Right lobe of liver (tissue), 6 donors: ENCODE results near the gene TECPR1. TPM values are rescaled to one million over a fixed set of nuclear protein-coding genes. Genes with fewer than 3 reads are reported as not detected.

Experiments
- ATAC-seq, 4 donors: fragments of 200-7000 bp; cut with Tn5 transposase; one replicate each; pipeline ENCODE4 v1.9.1; 2020; ENCODE audit warnings: mild to moderate bottlenecking in 4 of 4, moderate library complexity in 4 of 4
- DNase-seq, 3 donors: peaks; one replicate each; pipeline ENCODE4 v3.0.0-alpha.2; 2020
- H3K27ac ChIP-seq, 3 donors: fragments of 200-600 bp; one replicate each; pipeline ENCODE4 v1.8.0; 2022
- H3K27me3 ChIP-seq, 2 donors: fragments of 200-600 bp; one replicate each; pipeline ENCODE4 v1.8.0; 2022
- H3K36me3 ChIP-seq, 4 donors: fragments of 200-600 bp; sonication (generic) in 1 of 4; one replicate each; pipeline versions ENCODE4 v1.5.1 to v1.8.0; 2017 to 2022; ENCODE audit warnings: control low read depth in 1 of 4
- H3K4me1 ChIP-seq, 4 donors: fragments of 200-600 bp; sonication (generic) in 1 of 4; one replicate each; pipeline versions ENCODE4 v1.5.1 to v1.8.0; 2017 to 2022; ENCODE audit warnings: control low read depth in 1 of 4
- H3K4me3 ChIP-seq, 3 donors: fragments of 200-600 bp; one replicate each; pipeline ENCODE4 v1.8.0; 2022
- H3K9me3 ChIP-seq, 4 donors: fragments of 200-600 bp; sonication (generic) in 1 of 4; one replicate each; pipeline versions ENCODE4 v1.5.1 to v1.8.0; 2017 to 2022; ENCODE audit warnings: control low read depth in 1 of 4
- POLR2A ChIP-seq: fragments of 450-650 bp; IDR thresholded peaks from one replicate; pipeline ENCODE4 v1.6.1; 2017; ENCODE audit warnings: antibody characterized with exemption, mild to moderate bottlenecking
- WGBS: methylation state at CpG from one replicate; pipeline ENCODE4 v1.1.6; 2018; ENCODE audit warnings: low coverage, low lambda C conversion rate; ENCODE audit not compliant: insufficient coverage; ENCODE audit errors: missing lambda C conversion rate; 5-methylcytosine and 5-hydroxymethylcytosine counted together
- intact Hi-C, 2 donors: fragments of 100-400 bp; cut with DNase I; formaldehyde crosslinking; loops; one replicate each; pipeline versions ENCODE4 v1.11.2 to v1.14.1; 2022
- total RNA-seq, 6 experiments: library from RNA; depleted of rRNA in 2 of 6; stranded (reverse); fragments of >200 nt in 2 of 6; fragmentation: NEBNext Ultra II Directional in 3 of 6; extraction: Animal tissue kit (Norgen Biotek cat#: 25700) in 3 of 6; gene quantifications; one replicate each; pipeline versions ENCODE4 v1.1.0 to v1.2.4, GENCODE V29; 2016 to 2023
- TF ChIP-seq, protein P1 (sequence below), 4 donors: fragments of 200-600 bp in 3 of 4; fragments of 450-650 bp in 1 of 4; IDR thresholded peaks; one replicate each; pipeline versions ENCODE4 v1.5.1 to v1.8.0; 2016 to 2022; ENCODE audit warnings: antibody characterized with exemption in 4 of 4, mild to moderate bottlenecking in 2 of 4
- donor health status: DM: no; HTN: yes; CAD: no.
- donor health status: DM: no; HTN: no; CAD: no.
- donor health status: DM: no; HTN: no; CAD: no.
- donor health status: DM: no; HTN: yes; CAD: no.
- donor health status: DM: no; HTN: yes; CAD: no.

TECPR1 gene
- total RNA-seq, 6 experiments from 2014 or later, result 9.4 to 14.9 (median 12.4) TPM

- Histone ChIP-seq H3K4me1 (no peaks in the 10 kb centered on the region), H3K4me3 (no peak overlapping the region), H3K27ac (no peak overlapping the region), H3K9me3 (no peaks in the 10 kb centered on the region), H3K36me3 (peaks cover 0 to 27% (median 5%) of the 10 kb centered on the region in 4 donors), H3K27me3 (no peaks in the 10 kb centered on the region)
- DNase-seq, result peak in 1 of 3 donors; percentile 16
- WGBS, result 78% methylated on average over 7 of the region's 11 CpGs
- ATAC-seq, result no peak
- TF ChIP-seq, protein P1, sequence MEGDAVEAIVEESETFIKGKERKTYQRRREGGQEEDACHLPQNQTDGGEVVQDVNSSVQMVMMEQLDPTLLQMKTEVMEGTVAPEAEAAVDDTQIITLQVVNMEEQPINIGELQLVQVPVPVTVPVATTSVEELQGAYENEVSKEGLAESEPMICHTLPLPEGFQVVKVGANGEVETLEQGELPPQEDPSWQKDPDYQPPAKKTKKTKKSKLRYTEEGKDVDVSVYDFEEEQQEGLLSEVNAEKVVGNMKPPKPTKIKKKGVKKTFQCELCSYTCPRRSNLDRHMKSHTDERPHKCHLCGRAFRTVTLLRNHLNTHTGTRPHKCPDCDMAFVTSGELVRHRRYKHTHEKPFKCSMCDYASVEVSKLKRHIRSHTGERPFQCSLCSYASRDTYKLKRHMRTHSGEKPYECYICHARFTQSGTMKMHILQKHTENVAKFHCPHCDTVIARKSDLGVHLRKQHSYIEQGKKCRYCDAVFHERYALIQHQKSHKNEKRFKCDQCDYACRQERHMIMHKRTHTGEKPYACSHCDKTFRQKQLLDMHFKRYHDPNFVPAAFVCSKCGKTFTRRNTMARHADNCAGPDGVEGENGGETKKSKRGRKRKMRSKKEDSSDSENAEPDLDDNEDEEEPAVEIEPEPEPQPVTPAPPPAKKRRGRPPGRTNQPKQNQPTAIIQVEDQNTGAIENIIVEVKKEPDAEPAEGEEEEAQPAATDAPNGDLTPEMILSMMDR (IDR thresholded peaks at IDR 0.05), result no peak
- TF ChIP-seq POLR2A, result no peak
- intact Hi-C loops, result no loop called here
Measured at GRCh38 chr7:98189559-98189958, 62.5 kb downstream of the TECPR1 start.

- 31% methylated on average over 1 of the region's 1 CpG for WGBS
- intact Hi-C loops, result no loop called here
- no peaks in the 10 kb centered on the region for H3K9me3 ChIP-seq
- peaks cover 0 to 9% (median 0%) of the 10 kb centered on the region in 4 donors for H3K36me3 ChIP-seq
- no peak overlapping the region for H3K27ac ChIP-seq
- no peak for ATAC-seq
- H3K4me3 ChIP-seq, result no peak overlapping the region
- TF ChIP-seq POLR2A, result no peak
- TF ChIP-seq, protein P1 (IDR thresholded peaks at IDR 0.05), result no peak
- H3K4me1 ChIP-seq, result no peaks in the 10 kb centered on the region
- no peaks in the 10 kb centered on the region for H3K27me3 ChIP-seq
- DNase-seq, result no peak
Measured at GRCh38 chr7:98187138-98187502, 64.9 kb downstream of the TECPR1 start.

DNA sequence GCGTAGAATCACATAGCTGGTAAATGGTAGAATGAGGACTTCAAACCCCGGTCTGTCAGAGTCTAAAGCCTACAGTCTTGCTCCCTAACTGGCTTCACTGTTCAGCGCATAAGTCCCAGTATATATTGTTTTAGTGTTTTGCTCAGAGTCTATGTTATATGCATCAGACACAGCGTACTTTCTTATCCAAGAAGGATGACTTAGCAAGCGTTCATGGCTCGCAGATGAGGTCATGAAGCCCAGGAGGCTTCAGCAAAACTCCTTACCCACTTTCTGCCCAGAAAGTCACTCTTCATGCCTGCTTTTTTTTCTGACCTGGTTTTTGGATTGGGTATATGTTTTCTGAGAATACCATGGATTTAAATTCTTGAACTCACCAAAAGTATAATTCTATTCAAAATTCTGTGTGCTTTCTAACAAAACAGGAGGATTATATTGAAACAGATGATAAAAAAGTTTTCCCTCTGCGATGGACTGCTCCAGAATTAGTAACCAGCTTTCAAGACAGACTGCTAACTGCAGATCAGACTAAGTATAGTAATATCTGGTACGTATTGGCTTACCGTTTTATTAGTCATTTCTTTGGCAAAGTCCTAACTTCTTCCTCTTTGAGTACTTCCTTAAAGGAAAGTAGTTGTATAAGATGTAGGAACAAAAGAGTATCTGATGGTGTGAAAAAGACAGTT is 65.4 kb downstream of the TECPR1 start:
- no peak overlapping the region for H3K27ac ChIP-seq
- H3K4me1 ChIP-seq, result no peaks in the 10 kb centered on the region
- ATAC-seq, result no peak
- no peak overlapping the region for H3K4me3 ChIP-seq
- TF ChIP-seq POLR2A, result no peak
- TF ChIP-seq, protein P1 (IDR thresholded peaks at IDR 0.05), result no peak
- no peaks in the 10 kb centered on the region for H3K9me3 ChIP-seq
- intact Hi-C loops, result no loop called here
- WGBS, result 78% methylated on average over 9 of the region's 9 CpGs
- H3K27me3 ChIP-seq, result no peaks in the 10 kb centered on the region
- peaks cover 0 to 4% (median 0%) of the 10 kb centered on the region in 4 donors for H3K36me3 ChIP-seq
- no peak for DNase-seq

- intact Hi-C loops, result no loop called here
- Histone ChIP-seq H3K4me1 (no peaks in the 10 kb centered on the region), H3K27ac (no peak overlapping the region), H3K27me3 (no peaks in the 10 kb centered on the region), H3K9me3 (no peaks in the 10 kb centered on the region), H3K36me3 (peaks cover 0 to under 1% (median 0%) of the 10 kb centered on the region in 4 donors), H3K4me3 (no peak overlapping the region)
- TF ChIP-seq, protein P1 (IDR thresholded peaks at IDR 0.05), result no peak
- TF ChIP-seq POLR2A, result no peak
- WGBS, result 87% methylated on average over 7 of the region's 7 CpGs
- no peak for DNase-seq
- no peak for ATAC-seq
Measured at GRCh38 chr7:98185101-98185500, 66.9 kb downstream of the TECPR1 start.
